Muscle of leg (tissue), 11 donors: ENCODE data around the gene SUMO3. TPM values are rescaled to one million over a fixed set of nuclear protein-coding genes. Genes with fewer than 3 reads are reported as not detected.
A peak's percentile ranks its signal among the peaks of the same experiment; 100 is the strongest.

Source experiments
- DNase-seq: peaks from one replicate; pipeline ENCODE4 v3.0.0; 2013
- H3K27ac ChIP-seq: one replicate; pipeline ENCODE4 v1.5.1; 2013; ENCODE audit warnings: mild to moderate bottlenecking, low read length, control low read depth
- H3K27me3 ChIP-seq: one replicate; pipeline ENCODE4 v1.6.1; 2013; ENCODE audit warnings: low read length; ENCODE audit not compliant: control insufficient read depth, insufficient read depth
- H3K36me3 ChIP-seq: one replicate; pipeline ENCODE4 v1.6.1; 2013; ENCODE audit warnings: low read length; ENCODE audit not compliant: control insufficient read depth, insufficient read depth
- H3K4me1 ChIP-seq: one replicate; pipeline ENCODE4 v1.6.1; 2013; ENCODE audit warnings: low read length; ENCODE audit not compliant: control insufficient read depth, insufficient read depth
- H3K4me3 ChIP-seq: one replicate; pipeline ENCODE4 v1.5.1; 2013; ENCODE audit warnings: low read length, control low read depth
- H3K9me3 ChIP-seq: replicated peaks from 2 replicates; pipeline ENCODE4 v1.6.1; 2013; ENCODE audit warnings: low read depth, low read length; ENCODE audit not compliant: control insufficient read depth
- WGBS: methylation state at CpG from one replicate; pipeline ENCODE4 v1.1.5; 2013; ENCODE audit warnings: missing lambda C conversion rate; ENCODE audit not compliant: insufficient coverage; 5-methylcytosine and 5-hydroxymethylcytosine counted together
- polyA plus RNA-seq, 8 donors: library from polyadenylated mRNA; unstranded; fragments of 120-200 nt; gene quantifications; one replicate each; pipeline versions ENCODE4 v1.2.1 to v1.2.3, GENCODE V29; 2013; ENCODE audit warnings: inconsistent platforms in 1 of 8, low replicate concordance in 1 of 8; ENCODE audit not compliant: insufficient read length in 8 of 8, insufficient read depth in 1 of 8
- total RNA-seq: library from RNA; stranded (reverse); fragments of 120-200 nt; gene quantifications from one replicate; pipeline ENCODE4 v1.2.4, GENCODE V29; 2013

SUMO3 gene
- total and polyA plus RNA-seq, 9 donors: 51.7 to 82.5 (median 72.0) TPM

GRCh38 chr21:44793592-44794374 lies 24.1 kb downstream of the SUMO3 start:
- Histone ChIP-seq H3K27ac (no peak overlapping the region), H3K4me3 (no peak overlapping the region), H3K4me1 (peaks cover 4% of the 10 kb centered on the region), H3K9me3 (no peaks in the 10 kb centered on the region), H3K27me3 (no peaks in the 10 kb centered on the region), H3K36me3 (peaks cover 42% of the 10 kb centered on the region)
- DNase-seq: no peak
- no CpG with 5 or more reads among the region's 4 CpGs for WGBS

GRCh38 chr21:44792702-44793591 lies 24.9 kb downstream of the SUMO3 start:
- H3K36me3 ChIP-seq: peaks cover 36% of the 10 kb centered on the region
- no peak overlapping the region for H3K4me3 ChIP-seq
- no peaks in the 10 kb centered on the region for H3K27me3 ChIP-seq
- H3K4me1 ChIP-seq: peaks cover 4% of the 10 kb centered on the region
- no peak overlapping the region for H3K27ac ChIP-seq
- H3K9me3 ChIP-seq: no peaks in the 10 kb centered on the region
- peak; percentile 77 for DNase-seq
- no CpG with 5 or more reads among the region's 10 CpGs for WGBS

GRCh38 chr21:44791993-44792392 lies 25.9 kb downstream of the SUMO3 start:
- DNase-seq: no peak
- Histone ChIP-seq H3K9me3 (no peaks in the 10 kb centered on the region), H3K36me3 (peaks cover 33% of the 10 kb centered on the region), H3K27me3 (no peaks in the 10 kb centered on the region), H3K4me1 (peaks cover 4% of the 10 kb centered on the region), H3K27ac (no peak overlapping the region), H3K4me3 (no peak overlapping the region)
- WGBS: 96% methylated on average over 3 of the region's 5 CpGs

- H3K27ac ChIP-seq: no peak overlapping the region
- H3K27me3 ChIP-seq: no peaks in the 10 kb centered on the region
- no peaks in the 10 kb centered on the region for H3K9me3 ChIP-seq
- H3K36me3 ChIP-seq: peaks cover 29% of the 10 kb centered on the region
- DNase-seq: no peak
- WGBS: 72% methylated on average over 3 of the region's 5 CpGs
- peaks cover 6% of the 10 kb centered on the region for H3K4me1 ChIP-seq
- H3K4me3 ChIP-seq: no peak overlapping the region
Measured at GRCh38 chr21:44791246-44791645, 26.6 kb downstream of the SUMO3 start.

- Histone ChIP-seq H3K27ac (no peak overlapping the region), H3K4me3 (no peak overlapping the region), H3K36me3 (peaks cover 26% of the 10 kb centered on the region), H3K9me3 (no peaks in the 10 kb centered on the region), H3K27me3 (no peaks in the 10 kb centered on the region), H3K4me1 (peaks cover 6% of the 10 kb centered on the region)
- DNase-seq: no peak
- no CpG with 5 or more reads among the region's 3 CpGs for WGBS
Measured at GRCh38 chr21:44790368-44790767, 27.5 kb downstream of the SUMO3 start.

- H3K27ac ChIP-seq: no peak overlapping the region
- no peak for DNase-seq
- no peaks in the 10 kb centered on the region for H3K27me3 ChIP-seq
- peaks cover 6% of the 10 kb centered on the region for H3K4me1 ChIP-seq
- H3K4me3 ChIP-seq: no peak overlapping the region
- WGBS: no CpG with 5 or more reads among the region's 1 CpG
- H3K36me3 ChIP-seq: peaks cover 31% of the 10 kb centered on the region
- H3K9me3 ChIP-seq: no peaks in the 10 kb centered on the region
Measured at GRCh38 chr21:44789880-44790279, 28.0 kb downstream of the SUMO3 start.

GRCh38 chr21:44785620-44786335 lies 32.1 kb downstream of the SUMO3 start:
- Histone ChIP-seq H3K36me3 (peaks cover 30% of the 10 kb centered on the region), H3K9me3 (peaks cover 4% of the 10 kb centered on the region), H3K4me3 (no peak overlapping the region), H3K27ac (no peak overlapping the region), H3K27me3 (no peaks in the 10 kb centered on the region), H3K4me1 (peaks cover 3% of the 10 kb centered on the region)
- DNase-seq: no peak
- 76% methylated on average over 8 of the region's 13 CpGs for WGBS

- peaks cover 37% of the 10 kb centered on the region for H3K36me3 ChIP-seq
- no peak for DNase-seq
- no peaks in the 10 kb centered on the region for H3K27me3 ChIP-seq
- peaks cover 4% of the 10 kb centered on the region for H3K9me3 ChIP-seq
- 91% methylated on average over 6 of the region's 6 CpGs for WGBS
- no peak overlapping the region for H3K27ac ChIP-seq
- H3K4me3 ChIP-seq: no peak overlapping the region
- peaks cover 3% of the 10 kb centered on the region for H3K4me1 ChIP-seq
Measured at GRCh38 chr21:44784810-44785209, 33.1 kb downstream of the SUMO3 start.

- no peak for DNase-seq
- no CpG with 5 or more reads among the region's 5 CpGs for WGBS
- H3K4me1 ChIP-seq: peaks cover 3% of the 10 kb centered on the region
Measured at GRCh38 chr21:44783020-44783696, 34.7 kb downstream of the SUMO3 start.

More at GRCh38 chr21:44783020-44783696, 34.7 kb downstream of the SUMO3 start:
- Histone ChIP-seq H3K4me3 (no peak overlapping the region), H3K36me3 (peaks cover 34% of the 10 kb centered on the region), H3K27me3 (no peaks in the 10 kb centered on the region), H3K27ac (no peak overlapping the region), H3K9me3 (peaks cover 4% of the 10 kb centered on the region)
